ENCODE data around the gene PSME4. TPM values are rescaled to one million over a fixed set of nuclear protein-coding genes. Genes with fewer than 3 reads are reported as not detected.
"Not testable (repeated sequence)": the region's sequence is repeated elsewhere in the genome, so short reads cannot be mapped to it uniquely, and the experiment has no call there.

The PSME4 gene
- total RNA-seq, 2 donors from 2014 or later = 37.0 to 65.7 TPM

DNA sequence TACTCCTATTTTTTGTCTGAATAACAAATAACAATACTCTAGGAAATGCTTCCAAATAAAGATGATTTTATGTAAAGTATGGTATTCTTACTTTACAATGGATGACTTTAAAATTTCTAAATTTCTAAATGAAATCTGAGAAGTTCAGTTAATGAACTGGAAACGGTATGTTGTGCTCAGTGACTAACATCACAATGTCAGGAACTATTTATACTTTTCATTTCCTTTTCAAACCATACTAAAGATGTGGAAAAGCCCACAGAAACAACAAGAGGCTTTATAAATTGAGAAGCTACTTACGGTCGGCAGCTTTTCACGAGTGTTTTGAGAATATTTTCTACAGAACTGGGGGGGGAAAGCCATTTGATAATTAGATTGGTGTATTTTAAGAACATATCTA is 31.1 kb downstream of the PSME4 start:
- Histone ChIP-seq H3K9me3 (no peaks in the 10 kb centered on the region), H3K36me3 (no peaks in the 10 kb centered on the region), H3K4me1 (replicated peaks) (no peaks in the 10 kb centered on the region), H3K27me3 (replicated peaks; ENCODE audit: insufficient read depth) (no peaks in the 10 kb centered on the region), H3K27ac (no peak overlapping the region), H3K4me3 (no peak overlapping the region)
- 87% methylated on average over 4 of the region's 4 CpGs for WGBS
- DNase-seq (ENCODE audit: low spot score) = no peak
- intact Hi-C loops (cut with DNase I) = no loop called here
- TF ChIP-seq, protein P1, sequence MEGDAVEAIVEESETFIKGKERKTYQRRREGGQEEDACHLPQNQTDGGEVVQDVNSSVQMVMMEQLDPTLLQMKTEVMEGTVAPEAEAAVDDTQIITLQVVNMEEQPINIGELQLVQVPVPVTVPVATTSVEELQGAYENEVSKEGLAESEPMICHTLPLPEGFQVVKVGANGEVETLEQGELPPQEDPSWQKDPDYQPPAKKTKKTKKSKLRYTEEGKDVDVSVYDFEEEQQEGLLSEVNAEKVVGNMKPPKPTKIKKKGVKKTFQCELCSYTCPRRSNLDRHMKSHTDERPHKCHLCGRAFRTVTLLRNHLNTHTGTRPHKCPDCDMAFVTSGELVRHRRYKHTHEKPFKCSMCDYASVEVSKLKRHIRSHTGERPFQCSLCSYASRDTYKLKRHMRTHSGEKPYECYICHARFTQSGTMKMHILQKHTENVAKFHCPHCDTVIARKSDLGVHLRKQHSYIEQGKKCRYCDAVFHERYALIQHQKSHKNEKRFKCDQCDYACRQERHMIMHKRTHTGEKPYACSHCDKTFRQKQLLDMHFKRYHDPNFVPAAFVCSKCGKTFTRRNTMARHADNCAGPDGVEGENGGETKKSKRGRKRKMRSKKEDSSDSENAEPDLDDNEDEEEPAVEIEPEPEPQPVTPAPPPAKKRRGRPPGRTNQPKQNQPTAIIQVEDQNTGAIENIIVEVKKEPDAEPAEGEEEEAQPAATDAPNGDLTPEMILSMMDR (IDR thresholded peaks at IDR 0.05) = no peak
- TF ChIP-seq POLR2A (IDR thresholded peaks at IDR 0.05) (no peak), POLR2AphosphoS5 (IDR thresholded peaks at IDR 0.05) (no peak)

DNA sequence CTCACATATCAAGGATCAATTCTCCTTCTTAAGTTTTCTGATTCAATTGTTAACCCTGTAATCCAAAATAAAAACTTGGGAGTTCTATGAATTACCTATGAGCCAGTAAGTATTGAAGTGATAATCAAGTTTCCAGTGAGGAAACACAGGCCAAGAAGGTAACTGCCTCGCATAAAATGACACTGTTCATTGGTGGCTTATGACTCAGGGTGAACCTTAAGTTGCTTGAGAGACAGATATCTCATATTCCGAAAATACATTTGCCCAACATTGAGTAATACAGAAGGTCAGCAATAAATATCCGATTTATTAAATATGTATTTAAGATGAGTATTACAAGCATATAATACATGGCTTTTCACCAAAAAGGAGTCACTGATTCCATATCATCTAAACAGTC is 31.9 kb downstream of the PSME4 start:
- intact Hi-C loops (cut with DNase I) = no loop called here
- no peak for DNase-seq (ENCODE audit: low spot score)
- H3K4me1 ChIP-seq (replicated peaks) = no peaks in the 10 kb centered on the region
- H3K27me3 ChIP-seq (replicated peaks; ENCODE audit: insufficient read depth) = no peaks in the 10 kb centered on the region
- H3K9me3 ChIP-seq = no peaks in the 10 kb centered on the region
- 96% methylated on average over 3 of the region's 3 CpGs for WGBS
- TF ChIP-seq POLR2A (IDR thresholded peaks at IDR 0.05) (no peak), POLR2AphosphoS5 (IDR thresholded peaks at IDR 0.05) (no peak)
- TF ChIP-seq, protein P1 (IDR thresholded peaks at IDR 0.05) = no peak
- H3K36me3 ChIP-seq = no peaks in the 10 kb centered on the region
- no peak overlapping the region for H3K4me3 ChIP-seq
- no peak overlapping the region for H3K27ac ChIP-seq

DNA sequence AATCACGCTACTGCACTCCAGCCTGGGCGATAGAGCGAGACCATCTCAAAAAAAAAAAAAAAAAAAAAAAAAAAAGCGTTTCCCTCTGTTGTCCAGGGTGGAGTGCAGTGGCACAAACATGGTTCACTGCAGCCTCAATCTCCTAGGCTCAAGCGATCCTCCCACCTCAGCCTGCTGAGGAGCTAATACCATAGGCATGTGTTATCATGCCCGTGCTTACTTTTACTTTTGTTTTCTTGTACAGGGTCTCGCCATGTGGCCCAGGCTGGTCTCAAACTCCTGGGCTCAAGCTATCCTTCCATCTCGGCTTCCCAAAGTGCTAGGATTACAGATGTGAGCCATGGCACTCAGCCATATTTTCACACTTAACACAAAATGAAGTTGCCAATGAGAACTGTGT is 37.5 kb downstream of the PSME4 start:
- Histone ChIP-seq H3K36me3 (no peaks in the 10 kb centered on the region), H3K9me3 (no peaks in the 10 kb centered on the region), H3K27me3 (replicated peaks; ENCODE audit: insufficient read depth) (no peaks in the 10 kb centered on the region), H3K27ac (no peak overlapping the region), H3K4me3 (no peak overlapping the region), H3K4me1 (replicated peaks) (no peaks in the 10 kb centered on the region)
- WGBS = 83% methylated on average over 8 of the region's 8 CpGs
- intact Hi-C loops (cut with DNase I) = no loop called here
- no peak for TF ChIP-seq POLR2AphosphoS5 (IDR thresholded peaks at IDR 0.05)
- TF ChIP-seq, protein P1 (IDR thresholded peaks at IDR 0.05) = no peak
- no peak for TF ChIP-seq POLR2A (IDR thresholded peaks at IDR 0.05)
- DNase-seq (ENCODE audit: low spot score) = no peak

DNA sequence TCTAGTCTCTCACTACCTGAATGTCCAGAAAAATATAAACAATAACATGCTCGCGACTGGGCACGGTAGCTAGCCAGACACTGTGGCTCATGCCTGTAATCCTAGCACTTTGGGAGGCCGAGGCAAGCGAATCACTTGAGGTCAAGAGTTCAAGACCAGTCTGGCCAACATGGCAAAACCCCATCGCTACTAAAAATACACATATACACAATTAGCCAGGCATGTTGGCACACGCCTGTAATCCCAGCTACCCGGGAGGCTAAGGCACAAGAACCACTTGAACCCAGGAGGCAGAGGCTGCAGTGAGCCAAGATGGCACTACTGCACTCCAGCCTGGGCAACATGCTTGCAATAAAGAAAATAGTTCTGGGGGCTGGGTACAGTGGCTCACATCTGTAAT is 44.5 kb downstream of the PSME4 start:
- H3K27me3 ChIP-seq (replicated peaks; ENCODE audit: insufficient read depth); H3K36me3 ChIP-seq; H3K4me3 ChIP-seq; intact Hi-C loops (cut with DNase I); H3K4me1 ChIP-seq (replicated peaks); H3K27ac ChIP-seq; H3K9me3 ChIP-seq; DNase-seq (ENCODE audit: low spot score): not testable (repeated sequence)
- 85% methylated on average over 8 of the region's 8 CpGs for WGBS

DNA sequence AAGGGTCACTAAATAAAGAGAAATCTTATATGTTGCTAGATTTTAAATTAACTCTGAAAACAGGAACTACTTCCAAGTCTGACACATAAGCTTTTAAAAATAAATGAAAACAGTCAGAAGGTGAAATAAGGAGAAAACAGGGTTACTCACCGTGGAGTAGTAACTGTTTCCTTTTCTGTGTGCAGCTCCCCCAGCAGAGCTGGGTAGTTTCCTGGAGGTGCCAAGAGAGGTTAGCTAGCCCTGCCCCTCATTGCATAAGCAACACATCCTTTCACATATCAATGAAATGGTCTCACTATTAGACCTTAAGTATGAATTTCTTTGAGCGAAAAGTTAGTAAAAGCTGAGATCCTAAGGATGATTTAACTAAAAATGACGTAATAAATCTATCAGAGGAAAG is 57.1 kb downstream of the PSME4 start:
- no peaks in the 10 kb centered on the region for H3K9me3 ChIP-seq
- H3K4me3 ChIP-seq = no peak overlapping the region
- TF ChIP-seq POLR2A (IDR thresholded peaks at IDR 0.05) (no peak), POLR2AphosphoS5 (IDR thresholded peaks at IDR 0.05) (no peak)
- TF ChIP-seq, protein P1 (IDR thresholded peaks at IDR 0.05) = no peak
- no peak overlapping the region for H3K27ac ChIP-seq
- no peak for DNase-seq (ENCODE audit: low spot score)
- no peaks in the 10 kb centered on the region for H3K36me3 ChIP-seq
- no peaks in the 10 kb centered on the region for H3K4me1 ChIP-seq (replicated peaks)
- H3K27me3 ChIP-seq (replicated peaks; ENCODE audit: insufficient read depth) = no peaks in the 10 kb centered on the region
- WGBS = 75% methylated on average over 3 of the region's 3 CpGs
- intact Hi-C loops (cut with DNase I) = no loop called here

All from prostate gland (tissue), 2 donors.